ENCODE measurements around the gene RSPRY1.

RSPRY1 gene

DNA sequence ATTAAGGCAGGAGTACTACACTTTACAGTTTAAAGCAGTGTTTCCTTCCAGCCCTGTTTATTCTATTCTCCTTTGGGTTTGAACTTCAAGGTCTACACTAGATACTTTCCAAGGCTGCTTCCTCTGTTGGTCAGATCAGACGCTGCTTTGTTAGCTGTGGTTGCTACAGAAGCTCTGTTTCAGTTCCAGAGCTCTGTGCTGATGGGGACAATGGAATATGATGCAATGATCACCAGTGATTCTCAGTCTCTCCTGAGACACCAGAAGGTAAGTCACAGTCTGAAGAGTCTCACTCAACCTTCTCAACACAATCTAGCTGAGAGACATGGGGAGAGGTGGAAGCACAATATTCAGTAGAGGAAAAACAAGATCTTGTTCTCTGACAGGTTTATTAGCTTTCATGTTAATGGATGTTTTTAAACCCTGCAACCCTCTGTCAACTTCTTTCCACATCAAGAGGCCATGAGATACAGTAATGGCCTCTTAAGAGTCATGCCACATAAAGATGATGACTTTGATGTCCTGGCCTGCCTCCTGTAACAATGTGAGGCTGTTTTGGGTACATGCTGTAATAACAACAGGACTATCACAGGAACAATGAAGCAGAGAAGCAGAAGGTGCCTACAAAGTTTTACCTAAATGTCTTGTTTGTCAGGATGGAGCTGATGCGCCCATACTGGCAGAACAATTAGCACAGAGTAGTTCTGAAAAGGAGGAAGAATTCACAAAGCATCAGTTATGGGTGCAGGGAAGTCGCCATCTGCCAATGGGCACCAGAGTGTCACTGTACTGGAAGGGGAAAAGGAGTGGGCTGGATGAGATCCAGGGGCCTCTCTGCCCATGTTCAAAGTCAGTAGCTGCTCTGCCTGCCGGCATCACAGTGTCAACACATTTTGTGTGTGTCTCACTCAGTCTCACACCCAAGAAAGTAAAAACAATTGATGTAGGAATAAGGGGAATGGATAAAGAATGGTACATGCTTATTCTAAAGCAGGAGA, 33.7 kb upstream of the RSPRY1 start:
- DNase-seq (ENCODE audit: low read depth, low spot score) = no peak

GRCh38 chr16:57153841-57154240, 32.3 kb upstream of the RSPRY1 start:
- no peak for DNase-seq (ENCODE audit: low read depth, low spot score)

GRCh38 chr16:57155702-57156350, 30.3 kb upstream of the RSPRY1 start:
- DNase-seq (ENCODE audit: low read depth, low spot score) = no peak

GRCh38 chr16:57156351-57156703, 29.8 kb upstream of the RSPRY1 start:
- no peak for DNase-seq (ENCODE audit: low read depth, low spot score)

DNA sequence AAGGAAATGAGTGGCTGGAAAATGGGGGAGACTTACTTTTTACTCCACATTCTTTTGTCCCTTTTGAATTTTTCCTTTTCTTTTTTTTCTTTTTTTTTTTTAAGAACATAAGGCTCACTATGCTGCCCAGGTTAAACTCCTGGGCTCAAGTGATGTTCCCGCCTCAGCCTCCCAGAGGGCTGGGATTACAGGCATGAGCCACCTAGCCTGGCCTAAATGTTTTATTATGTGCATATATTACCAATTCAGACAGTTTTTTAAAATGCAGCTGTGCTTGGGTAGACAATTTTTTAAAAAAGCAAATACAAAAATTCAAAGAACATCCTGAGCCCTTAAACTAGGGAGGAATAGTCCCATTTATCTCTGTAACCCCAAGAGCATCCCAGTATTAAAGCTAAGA, 28.6 kb upstream of the RSPRY1 start:
- DNase-seq (ENCODE audit: low read depth, low spot score) = no peak

DNA sequence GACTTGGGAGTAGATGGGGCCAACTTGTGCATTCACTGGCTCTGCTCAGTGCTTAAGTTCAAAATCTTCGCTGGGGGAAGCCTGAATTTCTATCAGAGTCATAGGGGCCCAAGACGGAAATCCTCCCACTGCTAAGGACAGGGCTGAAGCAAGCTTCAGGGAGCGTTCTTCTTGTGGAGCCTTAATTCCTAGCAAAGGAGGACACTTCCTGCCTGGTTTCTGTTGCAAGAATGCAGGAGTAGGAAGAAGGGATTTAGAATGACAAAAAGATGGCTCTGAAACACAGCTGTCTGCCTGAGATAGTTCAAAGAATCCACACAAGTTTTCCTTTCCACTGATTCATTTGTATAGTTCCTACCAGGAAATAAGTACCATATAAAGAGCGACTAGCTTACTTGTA, 26.7 kb upstream of the RSPRY1 start:
- no peak for DNase-seq (ENCODE audit: low read depth, low spot score)

DNA sequence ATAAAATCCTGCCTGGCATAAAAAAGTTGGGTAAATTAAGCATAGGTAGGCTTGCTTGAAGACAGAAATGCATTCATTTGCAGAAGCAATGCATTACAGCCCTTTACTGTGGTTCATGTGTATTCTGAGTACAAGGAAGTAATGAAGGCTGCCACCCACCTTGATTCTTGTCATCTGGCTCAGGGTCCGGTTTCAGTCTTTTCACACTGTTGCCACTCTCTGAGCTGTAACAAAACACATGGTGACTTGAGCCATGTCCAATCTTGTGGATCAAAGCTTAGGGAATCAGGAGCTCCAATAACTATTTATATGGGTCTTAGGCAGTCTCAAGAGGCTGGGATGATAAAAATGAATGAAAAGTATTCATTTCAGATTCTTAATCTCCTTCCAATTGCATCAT, 22.3 kb upstream of the RSPRY1 start:
- DNase-seq (ENCODE audit: low read depth, low spot score) = no peak

GRCh38 chr16:57165483-57165882, 20.6 kb upstream of the RSPRY1 start:
- DNase-seq (ENCODE audit: low read depth, low spot score) = no peak

GRCh38 chr16:57165938-57166337, 20.2 kb upstream of the RSPRY1 start:
- DNase-seq (ENCODE audit: low read depth, low spot score) = peak; percentile 56

GRCh38 chr16:57166451-57166850, 19.7 kb upstream of the RSPRY1 start:
- DNase-seq (ENCODE audit: low read depth, low spot score) = no peak

DNA sequence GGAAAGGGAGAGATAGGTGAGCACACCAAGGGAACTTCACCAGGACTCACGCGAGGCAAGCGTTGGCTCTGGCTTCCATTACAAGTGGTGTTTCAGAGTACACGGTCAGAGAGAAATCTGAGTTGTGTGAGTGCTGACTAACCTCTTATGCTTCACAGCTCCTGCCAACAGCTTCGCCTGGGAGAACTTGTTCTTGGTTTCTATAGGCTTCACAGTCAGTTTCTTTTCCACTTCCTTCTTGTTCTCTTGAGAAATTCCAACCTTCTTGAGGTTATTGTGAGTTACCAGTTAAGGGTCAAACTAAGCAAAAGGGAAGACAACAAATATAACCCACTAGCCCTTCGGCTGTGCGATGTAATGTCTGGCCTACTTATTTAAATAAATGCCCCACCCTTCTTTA, 19.2 kb upstream of the RSPRY1 start:
- no peak for DNase-seq (ENCODE audit: low read depth, low spot score)

DNA sequence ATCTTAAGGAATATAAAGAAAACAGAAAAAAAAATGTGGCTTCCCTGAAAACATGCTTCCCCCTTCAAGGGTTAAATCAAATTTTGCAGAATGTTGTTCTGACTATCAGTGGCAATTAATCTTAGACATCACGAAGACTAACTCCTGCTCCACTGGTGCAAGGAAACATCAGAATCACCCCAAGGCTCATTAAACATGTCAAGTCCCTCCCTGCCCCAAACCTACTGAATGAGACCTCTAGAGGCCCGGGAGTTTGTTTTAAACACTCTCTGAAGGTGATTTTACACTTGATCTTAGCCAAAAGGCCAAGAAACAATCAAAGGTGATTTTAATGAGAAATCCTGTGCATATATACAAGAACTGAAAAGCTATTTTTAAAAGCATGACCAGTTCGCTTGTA, 18.6 kb upstream of the RSPRY1 start:
- no peak for DNase-seq (ENCODE audit: low read depth, low spot score)

DNA sequence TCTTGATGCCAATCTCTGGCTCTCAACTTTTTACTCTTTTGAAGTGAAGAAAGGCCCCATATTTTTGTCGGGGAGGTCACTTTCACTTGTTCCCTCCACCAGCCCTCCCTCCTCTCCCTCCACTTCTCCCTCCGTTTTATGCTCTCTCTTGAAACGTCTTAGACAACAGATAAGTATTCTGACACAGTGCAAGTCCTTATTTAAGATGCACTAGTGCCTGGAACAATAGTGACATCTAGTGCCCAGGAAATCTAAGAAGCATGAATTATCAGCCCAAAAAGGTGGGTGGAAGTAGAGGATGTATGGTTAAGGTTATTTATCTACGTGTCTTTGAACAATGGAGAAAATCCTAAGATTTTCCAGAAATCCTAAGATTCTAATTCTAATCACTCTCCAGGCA, 18.2 kb upstream of the RSPRY1 start:
- DNase-seq (ENCODE audit: low read depth, low spot score) = peak; percentile 47

GRCh38 chr16:57169327-57169726, 16.8 kb upstream of the RSPRY1 start:
- no peak for DNase-seq (ENCODE audit: low read depth, low spot score)

- no peak for DNase-seq (ENCODE audit: low read depth, low spot score)
Observed at GRCh38 chr16:57172721-57173290, 13.3 kb upstream of the RSPRY1 start.

- DNase-seq (ENCODE audit: low read depth, low spot score) = no peak
Observed at GRCh38 chr16:57175896-57176295, 10.2 kb upstream of the RSPRY1 start.

DNA sequence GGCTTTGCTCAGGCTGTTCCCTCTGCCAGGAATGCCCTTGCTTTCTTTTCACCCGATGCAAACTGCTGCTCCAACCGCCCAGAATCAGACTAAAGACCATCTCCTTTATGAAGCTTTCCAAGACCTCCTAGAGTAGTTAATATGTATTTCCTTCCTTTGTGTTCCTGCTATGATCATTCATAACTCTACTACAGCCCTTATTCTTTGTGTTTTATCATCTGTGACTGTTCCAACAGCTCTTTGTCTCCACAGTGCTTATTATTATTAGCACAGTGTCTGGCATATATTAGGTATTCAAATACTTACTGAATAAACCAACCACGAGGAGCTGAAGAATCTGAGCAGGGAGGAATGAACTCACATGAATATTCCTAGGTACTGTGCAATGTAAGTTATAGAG, 7.9 kb upstream of the RSPRY1 start:
- no peak for DNase-seq (ENCODE audit: low read depth, low spot score)

- no peak for DNase-seq (ENCODE audit: low read depth, low spot score)
Observed at GRCh38 chr16:57178793-57179212, 7.3 kb upstream of the RSPRY1 start.

DNA sequence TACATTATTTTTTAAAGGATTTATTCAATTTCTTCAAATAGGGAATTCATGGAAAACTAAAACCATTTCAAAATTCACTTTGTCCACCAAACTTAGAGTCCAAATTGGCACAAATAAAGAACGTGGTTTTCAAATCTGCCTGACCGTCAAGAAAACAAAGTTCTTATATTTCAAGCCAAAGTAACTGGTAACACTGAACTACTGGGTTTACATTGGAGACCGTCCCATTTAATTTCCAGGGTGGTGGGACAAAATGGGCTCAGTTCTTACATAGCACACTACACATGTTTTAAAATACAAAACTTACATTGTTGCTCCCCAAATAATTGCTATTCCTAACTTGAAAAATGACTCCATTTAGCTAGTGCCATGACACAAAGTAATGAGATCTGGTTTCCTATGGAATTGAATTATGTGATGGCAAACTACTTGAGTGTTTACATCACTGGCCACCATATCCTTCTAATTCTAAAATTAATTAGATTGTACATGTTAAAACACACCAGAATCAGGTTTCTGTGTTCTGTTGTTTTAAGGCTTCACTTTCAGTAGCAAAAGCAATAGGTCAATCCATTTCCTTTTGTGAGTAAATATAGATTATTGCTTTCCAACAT, 6.8 kb upstream of the RSPRY1 start:
- no peak for DNase-seq (ENCODE audit: low read depth, low spot score)

- DNase-seq (ENCODE audit: low read depth, low spot score) = no peak
Observed at GRCh38 chr16:57184113-57184512, 2.0 kb upstream of the RSPRY1 start.

- DNase-seq (ENCODE audit: low read depth, low spot score) = no peak
Observed at GRCh38 chr16:57184887-57185445, 1.2 kb upstream of the RSPRY1 start.

- DNase-seq (ENCODE audit: low read depth, low spot score) = no peak
Observed at GRCh38 chr16:57185446-57185944, 634 bp upstream of the RSPRY1 start.
